ENCODE measurements around the gene ZNF787.
A peak's percentile ranks its signal among the peaks of the same experiment; 100 is the strongest.
"Not testable (repeated sequence)": the region's sequence is repeated elsewhere in the genome, so short reads cannot be mapped to it uniquely, and the experiment has no call there.

ZNF787 gene

DNA sequence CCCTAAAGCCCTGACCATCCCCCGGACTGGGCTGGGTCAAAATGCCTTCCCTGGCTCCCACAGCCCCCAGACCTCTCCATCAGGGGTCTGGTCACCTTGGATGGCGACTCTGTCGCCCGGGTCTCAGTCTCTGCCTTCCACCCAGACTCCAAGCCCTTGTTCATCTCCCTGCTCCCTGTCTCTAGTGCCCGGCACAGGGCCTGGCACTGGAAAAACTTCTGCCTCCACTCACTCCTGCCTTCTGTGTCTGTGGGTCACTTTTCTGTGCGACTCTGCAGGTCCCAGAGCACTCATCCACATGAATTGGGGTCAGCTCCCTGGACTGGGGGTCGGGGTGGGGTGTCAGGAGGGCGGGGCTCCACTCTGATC is 1.1 kb downstream of the ZNF787 start:
- no peak for DNase-seq (ENCODE audit: low read depth)

DNA sequence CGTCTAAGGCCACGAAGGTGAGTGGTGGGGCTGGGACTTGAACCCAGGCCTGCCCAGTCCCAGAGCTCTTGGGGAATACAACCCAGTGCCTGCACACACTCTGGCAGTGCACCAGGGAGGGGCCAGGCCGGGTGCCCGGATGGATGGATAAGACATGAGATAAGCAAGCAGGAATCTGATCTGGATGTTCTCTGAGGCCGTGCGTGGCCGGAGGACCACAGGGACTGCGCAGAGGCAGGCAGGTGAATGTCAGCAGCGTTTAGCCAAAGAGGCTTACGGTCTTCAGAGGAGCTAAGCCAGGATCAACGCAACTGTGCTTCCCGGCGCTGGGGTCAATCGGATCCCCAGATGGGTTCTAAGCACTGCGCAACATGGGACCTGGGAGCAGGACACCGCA is 1.5 kb downstream of the ZNF787 start:
- DNase-seq (ENCODE audit: low read depth): peak; percentile 44

DNA sequence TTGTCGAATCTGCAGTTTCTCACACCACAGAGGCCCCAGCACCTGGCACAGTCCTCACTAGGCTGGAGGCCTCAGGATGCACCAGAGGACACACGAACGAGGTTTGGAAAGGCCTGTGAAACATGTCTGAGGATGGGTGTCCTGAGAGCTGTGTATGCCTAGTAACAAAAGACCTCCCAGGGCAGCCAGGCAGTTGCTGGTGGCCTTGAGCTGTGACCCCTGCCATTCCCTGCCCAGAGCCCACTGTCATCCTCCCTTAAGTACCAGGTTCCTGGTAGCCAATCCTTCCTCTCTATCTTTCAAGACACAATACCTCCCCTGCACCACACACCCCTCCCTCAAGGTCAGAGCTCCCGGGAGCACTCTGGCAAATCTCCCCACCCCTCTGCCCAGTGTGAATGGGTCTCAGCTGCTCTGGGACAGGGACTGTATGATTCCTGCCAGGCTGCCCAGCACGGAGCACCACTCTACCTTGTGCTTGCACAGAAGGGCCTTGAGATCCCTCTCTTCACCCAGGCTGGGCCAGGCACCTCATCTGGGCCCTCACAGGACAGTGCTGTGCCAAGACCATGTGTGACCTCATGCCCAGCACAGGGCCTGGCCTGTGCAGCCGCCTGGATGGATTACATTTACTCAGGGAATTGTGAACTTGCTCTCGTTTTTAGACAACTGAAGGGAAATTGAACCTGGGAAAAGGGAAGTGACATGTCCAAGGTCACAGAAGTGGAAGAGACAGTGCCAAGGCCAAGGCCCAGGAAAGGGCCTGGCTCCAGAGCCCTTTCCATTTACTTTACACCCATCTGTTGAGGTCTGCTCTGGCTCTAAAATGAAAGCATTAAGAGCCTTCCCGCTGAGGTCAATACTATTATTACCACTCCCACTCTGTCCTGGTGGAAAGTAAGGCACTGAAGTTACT is 2.2 kb downstream of the ZNF787 start:
- DNase-seq (ENCODE audit: low read depth): no peak

GRCh38 chr19:56117889-56118288 is 3.2 kb downstream of the ZNF787 start:
- DNase-seq (ENCODE audit: low read depth): no peak

- no peak for DNase-seq (ENCODE audit: low read depth)
Observed at GRCh38 chr19:56117376-56117884, 3.7 kb downstream of the ZNF787 start.

DNA sequence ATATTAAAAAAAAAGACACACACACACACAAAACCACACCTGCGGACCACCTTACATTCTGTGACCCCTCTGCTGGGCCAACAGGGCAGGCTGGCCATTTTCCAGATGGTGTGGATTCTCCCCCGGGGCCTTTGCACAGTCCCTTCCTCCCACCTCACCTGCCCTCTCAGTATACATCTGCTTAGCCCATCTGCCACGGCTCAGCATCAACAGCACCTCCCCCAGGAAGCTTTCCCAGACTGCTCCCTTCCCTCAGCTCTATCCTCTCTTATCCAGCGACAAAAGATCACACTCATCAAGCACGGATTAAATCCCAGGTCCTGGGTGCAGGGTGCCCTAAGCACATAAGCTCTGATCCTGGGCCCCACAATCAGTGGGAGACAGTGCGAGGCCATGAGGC is 4.5 kb downstream of the ZNF787 start:
- no peak for DNase-seq (ENCODE audit: low read depth)

DNA sequence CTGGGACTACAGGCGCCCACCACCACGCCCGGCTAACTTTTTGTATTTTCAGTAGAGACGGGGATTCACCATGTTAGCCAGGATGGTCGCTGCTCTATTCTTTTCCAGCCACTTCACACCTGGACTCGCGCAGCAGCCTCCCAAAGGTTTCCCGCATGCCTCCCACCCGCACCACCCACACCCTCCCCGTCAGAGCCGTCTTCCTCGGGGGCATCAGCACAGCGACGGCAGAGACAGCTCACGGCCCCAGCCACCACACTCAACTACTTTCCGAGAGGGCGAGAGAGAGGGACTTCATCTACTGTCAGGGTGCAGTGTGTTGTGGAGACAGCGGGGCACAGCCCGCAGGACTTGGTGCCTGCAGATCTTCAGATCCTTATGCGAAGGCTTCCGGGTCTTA is 5.6 kb downstream of the ZNF787 start:
- no peak for DNase-seq (ENCODE audit: low read depth)

GRCh38 chr19:56114778-56115110 is 6.4 kb downstream of the ZNF787 start:
- DNase-seq (ENCODE audit: low read depth): no peak

DNA sequence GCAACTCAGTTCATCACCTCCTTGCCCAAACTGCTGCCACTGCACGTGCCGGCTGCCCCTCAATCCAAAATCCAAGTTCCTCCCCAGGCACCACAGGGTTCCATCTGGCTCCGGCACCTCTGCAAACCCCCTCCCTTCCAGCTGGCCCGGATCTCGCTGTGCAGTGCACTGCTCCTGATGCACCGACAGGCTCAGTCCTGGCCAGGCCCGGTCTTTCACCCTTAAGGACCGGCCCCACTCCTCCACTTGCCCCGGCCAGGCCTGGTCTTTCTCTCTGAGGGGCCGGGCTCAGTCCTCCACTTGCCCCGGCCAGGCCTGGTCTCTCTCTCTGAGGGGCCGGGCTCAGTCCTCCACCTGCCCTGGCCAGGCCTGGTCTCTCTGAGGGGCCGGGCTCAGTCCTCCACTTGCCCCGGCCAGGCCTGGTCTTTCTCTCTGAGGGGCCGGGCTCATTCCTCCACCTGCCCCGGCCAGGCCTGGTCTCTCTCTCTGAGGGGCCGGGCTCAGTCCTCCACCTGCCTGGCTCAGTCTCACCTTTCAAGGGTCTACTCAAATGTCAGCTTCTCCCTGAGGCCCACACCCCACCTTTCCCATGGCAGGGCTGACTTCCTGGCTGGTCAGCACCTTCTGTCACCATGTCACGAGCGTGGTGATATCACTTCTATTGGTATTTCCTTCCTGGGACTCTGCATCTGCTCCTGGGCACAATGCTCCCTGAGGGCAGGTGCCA is 6.9 kb downstream of the ZNF787 start:
- DNase-seq (ENCODE audit: low read depth): no peak

DNA sequence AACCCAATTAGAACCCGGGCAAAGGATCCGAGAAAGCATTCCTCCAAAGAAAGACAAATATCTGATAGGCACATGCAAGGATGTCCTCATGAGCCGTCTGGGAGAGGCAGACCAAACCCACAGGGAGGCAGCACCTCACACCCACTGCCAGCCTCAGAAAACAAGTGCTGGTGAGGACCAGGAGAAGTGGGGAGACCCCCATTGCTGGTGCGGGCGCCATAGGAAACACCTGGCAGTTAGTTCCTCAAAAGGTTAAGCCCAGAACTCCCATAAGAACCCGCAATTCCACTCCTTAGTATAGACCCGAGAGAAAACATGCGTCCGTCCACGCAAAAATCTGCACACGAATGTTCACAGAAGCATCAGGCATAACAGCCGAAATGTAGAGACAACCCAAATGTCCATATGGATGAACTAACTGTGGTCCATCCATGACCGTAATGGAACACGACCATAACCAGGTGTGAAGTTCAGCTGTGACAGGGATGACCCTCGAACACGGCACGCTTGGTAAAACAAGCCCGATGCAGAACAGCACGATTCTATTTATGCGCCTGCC is 7.9 kb downstream of the ZNF787 start:
- DNase-seq (ENCODE audit: low read depth): no peak

GRCh38 chr19:56112313-56112709 is 8.8 kb downstream of the ZNF787 start:
- no peak for DNase-seq (ENCODE audit: low read depth)

- DNase-seq (ENCODE audit: low read depth): no peak
Observed at GRCh38 chr19:56111601-56112312, 9.3 kb downstream of the ZNF787 start.

DNA sequence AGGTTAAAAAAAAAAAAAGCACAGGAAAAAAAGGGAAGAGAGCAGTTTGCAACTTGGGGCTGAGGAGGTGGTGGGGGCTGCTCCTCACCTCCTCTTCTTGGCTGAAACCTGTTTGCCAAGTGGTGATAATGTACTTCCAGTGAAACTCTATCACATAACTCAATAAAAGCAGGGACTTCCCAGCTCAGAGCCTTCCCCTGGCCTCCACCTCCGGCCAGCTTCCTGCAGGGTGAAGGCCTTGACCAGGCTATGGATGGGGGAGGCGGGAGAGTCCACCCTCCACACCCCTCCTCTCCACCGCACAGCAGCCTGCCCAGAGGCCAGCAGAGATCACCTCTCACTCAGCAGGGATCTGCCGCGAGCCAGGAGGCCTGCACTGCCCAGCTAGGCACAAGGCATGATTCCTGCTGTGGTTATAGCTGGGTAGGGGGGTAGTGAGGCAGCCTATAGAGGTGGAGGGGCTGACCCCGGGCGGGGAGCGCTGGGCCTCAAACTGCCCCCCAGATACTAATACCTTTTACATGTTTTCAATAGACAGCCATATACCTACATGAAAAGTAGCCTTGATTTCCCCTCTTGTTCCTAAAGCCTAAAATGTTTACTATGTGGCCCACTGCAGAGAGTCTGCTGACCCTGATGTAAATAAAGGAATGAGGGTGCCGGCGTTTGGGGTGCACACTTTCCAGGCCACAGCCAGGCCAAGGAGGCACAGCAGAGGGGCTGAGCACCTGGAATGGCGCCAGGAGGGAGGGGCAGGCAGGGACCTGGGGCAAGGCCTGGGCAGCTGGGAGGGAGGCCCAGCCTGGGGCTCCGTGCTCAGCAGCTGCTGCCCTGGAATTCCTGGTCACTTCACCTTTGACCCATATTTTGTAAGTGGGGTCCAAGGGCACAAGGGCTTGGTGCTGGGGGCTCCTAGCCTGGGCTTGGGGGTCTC is 10.3 kb downstream of the ZNF787 start:
- DNase-seq (ENCODE audit: low read depth): peak; percentile 23

DNA sequence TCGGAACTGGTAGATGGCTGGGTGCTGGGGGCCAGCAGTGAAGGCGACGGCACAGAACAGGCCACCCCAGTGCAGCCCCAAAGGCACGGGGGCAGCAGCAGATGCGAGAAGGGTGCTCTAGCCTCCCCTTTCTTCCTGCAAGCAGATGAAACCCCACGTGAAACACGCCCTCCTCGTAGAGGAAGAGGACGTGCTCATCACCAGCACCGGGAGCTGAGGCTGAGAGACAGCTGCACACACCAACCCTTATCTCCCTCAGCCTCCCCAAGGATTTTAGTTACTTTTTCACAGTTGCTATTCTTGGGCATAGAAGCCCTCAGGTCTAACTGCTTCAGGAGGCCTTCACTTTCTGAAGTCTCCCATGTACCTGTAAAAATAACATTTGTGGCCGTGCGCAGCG is 11.9 kb downstream of the ZNF787 start:
- DNase-seq (ENCODE audit: low read depth): no peak

DNA sequence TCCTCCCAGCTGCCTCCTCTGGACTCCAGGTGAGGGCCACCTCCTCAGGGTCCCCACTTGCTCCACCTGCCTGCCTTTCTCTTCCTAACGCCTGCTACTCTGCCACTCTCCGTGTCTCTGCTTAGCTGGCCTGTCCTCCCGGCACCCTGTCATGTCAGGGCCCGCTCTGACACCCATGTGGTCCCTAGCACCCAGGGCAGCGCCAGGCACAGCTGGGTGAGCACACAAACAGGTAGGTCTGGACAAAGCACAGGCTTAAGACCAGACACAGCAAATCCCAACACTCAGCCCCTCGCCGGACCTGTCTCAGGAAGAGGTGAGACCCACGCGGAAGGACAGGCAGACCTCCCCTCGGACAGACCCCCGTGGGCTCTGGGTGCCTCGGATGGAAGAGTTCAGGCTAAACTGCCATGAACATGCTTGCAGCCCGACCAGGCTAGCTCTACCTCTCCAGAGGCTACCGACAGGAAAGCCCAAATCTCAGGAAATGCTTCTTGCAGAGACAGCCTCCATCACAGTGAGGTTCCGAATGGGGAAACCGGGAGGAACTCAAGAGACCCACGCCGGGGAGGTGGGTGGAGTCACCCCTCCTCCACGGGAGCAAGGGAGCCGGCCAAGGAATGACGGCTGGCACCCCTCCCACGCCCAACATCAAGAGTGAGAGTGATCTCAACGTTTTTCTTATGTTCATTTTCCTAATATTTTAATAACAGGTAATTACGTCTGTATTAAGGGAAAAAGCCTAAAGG is 12.5 kb downstream of the ZNF787 start:
- peak; percentile 45 for DNase-seq (ENCODE audit: low read depth)

GRCh38 chr19:56107626-56108351 is 13.3 kb downstream of the ZNF787 start:
- peak; percentile 18 for DNase-seq (ENCODE audit: low read depth)

- no peak for DNase-seq (ENCODE audit: low read depth)
Observed at GRCh38 chr19:56106993-56107392, 14.1 kb downstream of the ZNF787 start.

DNA sequence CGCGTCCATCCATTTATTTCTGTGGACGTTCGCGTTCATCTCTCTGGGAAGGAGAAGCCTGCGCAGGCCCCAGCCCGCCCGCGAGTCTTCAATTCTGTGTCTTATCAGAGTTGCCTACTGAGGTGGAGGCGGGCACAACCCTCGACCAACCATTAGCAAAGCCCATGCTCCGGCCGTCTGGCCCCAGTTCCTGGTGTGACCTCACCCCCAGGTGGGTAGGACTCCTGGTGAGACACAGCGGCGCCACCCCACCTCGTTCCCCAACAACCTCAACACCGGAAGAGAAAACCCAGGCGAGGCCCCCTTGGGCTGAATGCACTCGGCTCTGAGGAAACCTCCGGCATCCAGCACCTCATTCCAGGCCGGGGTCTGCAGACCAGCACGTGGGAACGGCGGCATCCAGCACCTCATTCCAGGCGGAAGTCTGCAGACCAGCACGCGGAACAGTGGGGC is 14.7 kb downstream of the ZNF787 start:
- no peak for DNase-seq (ENCODE audit: low read depth)

DNA sequence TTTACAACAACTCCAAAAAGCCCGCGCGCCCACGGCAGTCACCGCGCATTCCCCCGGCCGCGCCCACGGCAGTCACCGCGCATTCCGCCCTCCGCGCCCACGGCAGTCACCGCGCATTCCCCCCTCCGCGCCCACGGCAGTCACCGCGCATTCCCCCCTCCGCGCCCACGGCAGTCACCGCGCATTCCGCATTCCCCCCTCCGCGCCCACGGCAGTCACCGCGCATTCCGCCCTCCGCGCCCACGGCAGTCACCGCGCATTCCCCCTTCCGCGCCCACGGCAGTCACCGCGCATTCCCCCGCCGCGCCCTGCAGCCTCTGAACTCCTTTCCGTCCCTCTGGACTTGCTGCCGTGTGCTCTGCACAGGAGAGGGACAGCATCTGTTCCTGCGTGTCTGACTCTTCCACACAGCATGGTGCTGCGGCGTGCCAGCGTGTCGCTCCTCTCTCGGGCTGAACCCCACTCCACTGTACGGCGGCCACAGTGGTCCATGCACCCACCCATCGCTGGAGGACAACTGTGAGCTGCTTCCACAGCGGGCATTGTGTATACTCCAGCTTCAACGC is 15.2 kb downstream of the ZNF787 start:
- DNase-seq (ENCODE audit: low read depth): not testable (repeated sequence)

Data from fibroblast of gingiva (primary cell).